Hepatocyte (in vitro differentiated cells): ENCODE results near the gene RASGRP4.

ENCODE experiments used
- CTCF ChIP-seq: fragments of 200-600 bp; sonication (generic); IDR thresholded peaks from 2 replicates; pipeline ENCODE4 v1.5.1; 2016; ENCODE audit warnings: antibody characterized with exemption, mild to moderate bottlenecking; ENCODE audit not compliant: poor library complexity
- EZH2 ChIP-seq: fragments of 200-600 bp; sonication (generic); IDR thresholded peaks from 2 replicates; pipeline ENCODE4 v1.6.1; 2016; ENCODE audit warnings: antibody characterized with exemption, mild to moderate bottlenecking, borderline replicate concordance
- EZH2phosphoT487 ChIP-seq: fragments of 200-600 bp; sonication (generic); IDR thresholded peaks from one replicate; pipeline ENCODE4 v1.6.1; 2018; ENCODE audit warnings: antibody characterized with exemption, mild to moderate bottlenecking, low read depth, moderate library complexity; ENCODE audit not compliant: unreplicated experiment, severe bottlenecking

GRCh38 chr19:38374332-38375097, 51.5 kb downstream of the RASGRP4 start, which contains the start of gene PSMD8:
- TF ChIP-seq CTCF (no peak), EZH2 (no peak), EZH2phosphoT487 (no peak)
